HG02759 (cell line): ENCODE measurements around the gene SYNJ2.

Source experiments
- ATAC-seq: cut with Tn5 transposase; IDR thresholded peaks from one replicate; pipeline ENCODE4 v1.9.1; 2021; ENCODE audit warnings: mild to moderate bottlenecking, moderate library complexity; ENCODE audit not compliant: unreplicated experiment

Gene SYNJ2

GRCh38 chr6:158010591-158011477 lies 29.2 kb downstream of the SYNJ2 start:
- no peak for ATAC-seq

- no peak for ATAC-seq
These were observed 29.8 kb downstream of the SYNJ2 start for GRCh38 chr6:158011478-158011920.

- ATAC-seq = no peak
These were observed 30.4 kb downstream of the SYNJ2 start for GRCh38 chr6:158011980-158012566.

GRCh38 chr6:158013904-158014504 lies 32.3 kb downstream of the SYNJ2 start:
- no peak for ATAC-seq

GRCh38 chr6:158014505-158015187 lies 33.0 kb downstream of the SYNJ2 start:
- no peak for ATAC-seq

- ATAC-seq = no peak
These were observed 33.5 kb downstream of the SYNJ2 start for GRCh38 chr6:158015188-158015506.

GRCh38 chr6:158016571-158017383 lies 35.1 kb downstream of the SYNJ2 start:
- no peak for ATAC-seq

GRCh38 chr6:158017621-158018040 lies 36.0 kb downstream of the SYNJ2 start:
- no peak for ATAC-seq

GRCh38 chr6:158018041-158018771 lies 36.5 kb downstream of the SYNJ2 start:
- ATAC-seq = no peak

- ATAC-seq = no peak
These were observed 37.2 kb downstream of the SYNJ2 start for GRCh38 chr6:158018851-158019361.

GRCh38 chr6:158019416-158019815 lies 37.8 kb downstream of the SYNJ2 start:
- ATAC-seq = no peak

GRCh38 chr6:158020272-158020711 lies 38.6 kb downstream of the SYNJ2 start:
- ATAC-seq = no peak

- no peak for ATAC-seq
These were observed 39.1 kb downstream of the SYNJ2 start for GRCh38 chr6:158020811-158021210.

GRCh38 chr6:158021376-158021775 lies 39.7 kb downstream of the SYNJ2 start:
- no peak for ATAC-seq

GRCh38 chr6:158021814-158022748 lies 40.4 kb downstream of the SYNJ2 start:
- ATAC-seq = no peak

GRCh38 chr6:158022749-158023596 lies 41.3 kb downstream of the SYNJ2 start:
- ATAC-seq = no peak

GRCh38 chr6:158023597-158023939 lies 41.9 kb downstream of the SYNJ2 start:
- no peak for ATAC-seq
